GM18858 (cell line): ENCODE data around the gene CHAF1A.

ENCODE experiments used
- ATAC-seq: cut with Tn5 transposase; IDR thresholded peaks from one replicate; pipeline ENCODE4 v1.9.1; 2021; ENCODE audit not compliant: unreplicated experiment

The CHAF1A gene

DNA sequence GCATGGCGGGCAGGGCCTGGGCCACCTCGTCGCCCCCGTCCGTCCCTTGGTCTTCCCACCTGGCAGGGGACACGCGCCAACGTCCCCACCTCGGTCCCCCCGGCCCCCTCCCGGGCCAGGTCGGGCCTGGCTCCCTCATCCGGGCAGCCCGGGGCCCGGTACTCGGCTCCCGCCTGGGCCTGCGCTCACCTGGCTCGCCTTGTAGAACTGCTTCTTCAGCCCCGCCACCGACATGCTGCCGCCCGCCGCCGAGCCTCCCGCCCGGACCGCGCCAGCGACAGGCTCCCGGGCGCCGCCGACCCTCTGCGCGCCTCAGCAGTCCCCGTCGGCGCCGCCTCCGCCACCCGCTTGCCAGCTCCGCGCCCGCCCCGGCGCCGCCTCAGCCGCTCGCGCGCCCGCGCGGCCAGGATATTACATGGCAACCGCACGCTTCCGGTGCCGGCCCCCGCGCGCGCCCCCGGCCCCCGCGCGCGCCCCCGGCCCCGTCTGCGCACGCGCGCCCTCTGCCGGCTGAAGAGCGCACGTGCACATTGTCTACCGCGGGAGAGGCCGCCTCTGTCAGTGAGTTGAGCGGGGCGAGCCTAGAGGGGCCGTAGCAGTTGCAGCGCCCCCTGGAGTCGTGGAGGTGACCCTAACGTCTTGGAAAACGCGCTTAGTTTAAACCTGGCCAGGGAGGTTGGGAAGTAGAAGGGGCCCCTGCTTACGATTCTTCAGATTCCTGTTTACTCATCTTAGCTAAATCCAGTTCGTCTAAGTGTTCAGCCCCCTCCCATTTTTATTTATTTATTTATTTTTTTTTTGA is 2.1 kb upstream of the CHAF1A start, which contains the start of gene SH3GL1:
Gene SH3GL1 (minus strand): TSS at position 413 of the 802 bp plus-strand sequence. CDS start 179 bp downstream, at position 234.
- peak; percentile 43 for ATAC-seq

DNA sequence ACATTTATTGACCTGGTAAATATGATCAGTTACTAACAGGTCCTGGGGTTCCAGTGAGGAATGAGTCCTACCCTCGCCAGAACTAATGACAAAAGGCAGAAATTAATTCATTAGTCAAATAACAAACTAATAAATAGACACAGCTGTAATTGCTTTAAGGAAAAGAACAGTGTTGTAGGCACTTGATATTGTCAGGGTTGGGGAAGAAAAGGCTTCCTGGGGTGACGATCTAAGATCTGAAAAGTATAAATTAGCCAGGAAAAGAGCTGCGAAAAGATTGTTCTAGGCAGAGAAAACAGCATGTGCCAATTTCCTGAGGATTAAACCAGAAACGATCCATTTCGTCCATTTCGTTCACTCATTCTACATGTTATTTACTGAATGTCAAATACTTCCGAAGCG is 670 bp upstream of the CHAF1A start:
- ATAC-seq: no peak

DNA sequence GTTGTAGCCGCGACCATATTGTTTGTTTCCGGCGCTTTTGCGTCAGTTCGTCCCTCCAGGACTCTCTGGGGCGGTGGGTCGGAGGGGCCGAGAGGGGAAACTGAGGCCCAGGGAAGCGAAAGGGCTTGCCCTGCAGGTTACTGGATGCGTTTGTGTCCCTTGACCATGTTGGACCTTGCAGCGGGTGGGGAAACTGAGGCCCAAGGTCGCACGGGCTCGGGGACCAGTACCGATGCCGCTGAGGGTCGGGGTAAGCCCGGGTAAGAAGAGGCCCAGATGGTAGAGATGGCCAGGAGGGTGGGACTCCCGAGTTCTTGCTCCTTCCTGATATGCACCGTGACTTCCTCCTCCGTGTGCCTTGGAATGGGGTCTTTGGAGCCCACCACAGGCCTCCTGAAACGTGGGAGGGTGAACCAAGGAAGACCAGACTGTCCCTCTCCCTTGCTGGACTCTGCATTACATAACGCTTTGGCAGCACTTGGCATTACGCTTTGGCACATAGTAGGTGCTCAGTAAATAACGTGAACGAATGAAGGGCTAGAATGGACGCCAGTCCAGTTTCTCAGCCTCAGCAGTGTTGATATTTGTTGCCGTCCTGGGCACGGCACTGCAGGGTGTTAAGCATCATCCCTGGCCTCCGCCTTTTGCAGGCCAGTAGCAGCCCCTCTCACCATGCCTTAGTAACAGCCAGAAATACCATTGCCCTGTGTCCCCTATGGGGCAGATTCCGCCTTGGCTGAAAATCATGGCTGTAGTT is 743 bp downstream of the CHAF1A start:
- ATAC-seq: no peak

DNA sequence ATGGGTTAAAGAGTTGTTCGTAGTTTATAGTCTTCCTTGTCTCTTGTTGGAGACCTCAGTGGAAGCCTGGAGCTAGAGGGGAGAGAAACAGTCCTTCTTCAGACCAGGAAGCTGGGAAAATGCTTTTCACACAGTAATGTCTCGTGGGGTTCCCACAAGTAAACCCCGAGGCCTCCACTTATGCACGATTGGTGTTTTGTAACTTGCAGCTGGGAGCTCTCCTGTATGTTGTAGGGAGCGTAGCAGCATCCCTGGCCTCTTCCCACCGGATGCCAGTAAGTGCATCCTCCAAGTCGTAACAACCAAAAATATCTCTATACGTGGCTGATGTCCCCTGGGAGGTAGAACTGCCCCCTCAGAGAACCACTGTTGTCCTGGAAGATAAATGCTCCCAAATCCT is 3.5 kb downstream of the CHAF1A start:
- ATAC-seq: no peak

DNA sequence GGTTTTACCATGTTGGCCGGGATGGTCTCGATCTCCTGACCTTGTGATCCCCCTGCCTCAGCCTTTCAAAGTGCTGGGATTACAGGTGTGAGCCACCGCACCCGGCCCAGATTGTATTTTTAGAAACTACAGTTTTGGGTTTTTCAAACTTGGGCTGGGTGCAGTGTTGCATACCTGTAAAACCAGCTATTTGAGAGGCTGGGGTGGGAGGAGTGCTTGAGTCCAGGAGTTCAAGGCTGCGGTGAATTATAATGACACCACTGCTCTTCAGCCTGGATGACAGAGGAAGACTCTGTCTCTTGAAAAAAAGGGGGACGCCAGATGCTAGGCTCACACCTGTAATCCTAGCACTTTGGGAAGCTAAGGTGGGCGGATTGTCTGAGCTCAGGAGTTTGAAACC is 4.2 kb downstream of the CHAF1A start:
- no peak for ATAC-seq

DNA sequence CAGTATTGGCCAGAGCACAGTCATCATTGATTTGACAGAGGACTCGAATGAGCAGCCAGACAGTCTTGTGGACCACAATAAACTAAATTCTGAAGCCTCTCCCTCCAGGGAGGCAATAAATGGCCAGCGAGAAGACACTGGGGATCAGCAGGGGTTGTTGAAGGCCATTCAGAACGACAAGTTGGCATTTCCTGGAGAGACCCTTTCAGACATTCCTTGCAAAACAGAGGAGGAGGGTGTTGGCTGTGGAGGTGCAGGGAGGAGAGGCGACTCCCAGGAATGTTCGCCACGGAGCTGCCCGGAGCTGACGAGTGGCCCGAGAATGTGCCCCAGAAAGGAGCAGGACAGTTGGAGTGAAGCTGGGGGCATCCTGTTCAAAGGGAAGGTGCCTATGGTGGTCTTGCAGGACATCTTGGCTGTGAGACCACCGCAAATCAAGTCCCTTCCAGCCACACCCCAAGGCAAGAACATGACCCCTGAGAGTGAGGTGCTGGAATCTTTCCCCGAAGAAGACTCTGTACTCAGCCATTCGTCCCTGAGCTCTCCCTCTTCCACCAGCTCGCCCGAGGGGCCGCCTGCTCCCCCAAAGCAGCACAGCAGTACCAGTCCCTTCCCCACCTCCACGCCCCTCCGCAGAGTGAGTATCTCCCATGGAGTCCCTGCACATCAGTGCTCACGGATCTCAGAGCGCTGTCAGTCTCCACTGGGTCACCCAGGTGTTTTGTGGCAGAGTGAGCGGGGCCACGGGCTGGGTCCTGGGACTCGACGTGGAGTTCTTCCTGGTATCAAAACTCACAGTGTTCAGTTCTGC is 6.9 kb downstream of the CHAF1A start:
- no peak for ATAC-seq

DNA sequence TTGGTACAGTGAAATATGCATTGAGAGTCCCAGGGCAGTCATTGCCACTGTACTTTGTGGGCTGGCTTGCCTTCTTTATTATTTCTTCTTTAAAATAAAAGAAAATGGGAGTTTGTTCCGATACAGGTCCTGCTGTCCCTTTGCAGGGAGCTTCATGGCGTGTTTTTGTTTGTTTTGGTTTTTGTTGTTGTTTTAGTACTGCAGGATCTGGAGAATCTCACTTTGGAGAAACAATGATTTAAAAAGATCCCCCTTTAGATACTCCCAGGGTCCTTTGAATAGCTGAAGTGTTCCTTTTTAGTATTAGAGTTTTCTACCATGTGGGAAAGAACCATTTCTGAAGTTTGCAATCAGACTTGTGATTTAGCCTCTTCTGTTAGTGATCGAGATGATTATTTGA is 11.1 kb downstream of the CHAF1A start:
- no peak for ATAC-seq

DNA sequence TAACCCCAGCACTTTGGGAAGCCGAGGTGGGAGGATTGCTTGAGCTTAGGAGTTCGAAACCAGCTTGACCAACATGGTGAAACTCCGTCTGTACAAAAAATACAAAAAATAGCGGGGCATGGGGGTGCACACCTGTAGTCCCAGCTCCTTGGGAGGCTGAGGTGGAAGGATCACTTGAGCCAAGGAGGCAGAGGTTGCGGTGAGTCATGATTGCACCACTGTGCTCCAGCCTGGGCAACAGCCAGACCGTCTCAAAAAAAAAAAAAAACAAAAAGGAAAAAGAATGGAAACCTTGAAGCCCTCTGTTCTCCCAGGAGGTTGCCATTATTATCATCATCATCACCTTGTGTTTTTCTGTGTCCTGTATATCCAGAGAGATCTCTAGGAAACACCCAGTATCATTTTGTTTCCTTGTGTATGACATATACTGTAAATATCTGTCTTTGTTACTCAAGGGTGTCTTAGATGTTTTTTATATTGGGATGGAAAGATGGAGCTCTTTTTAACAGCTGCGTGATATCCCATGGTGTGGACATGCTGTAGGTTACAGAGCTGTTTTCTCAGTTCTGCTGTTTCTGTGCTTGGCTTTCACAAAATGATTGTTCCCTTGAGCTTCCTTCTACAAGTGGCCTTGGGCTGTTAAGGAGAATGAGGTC is 11.8 kb downstream of the CHAF1A start:
- no peak for ATAC-seq

DNA sequence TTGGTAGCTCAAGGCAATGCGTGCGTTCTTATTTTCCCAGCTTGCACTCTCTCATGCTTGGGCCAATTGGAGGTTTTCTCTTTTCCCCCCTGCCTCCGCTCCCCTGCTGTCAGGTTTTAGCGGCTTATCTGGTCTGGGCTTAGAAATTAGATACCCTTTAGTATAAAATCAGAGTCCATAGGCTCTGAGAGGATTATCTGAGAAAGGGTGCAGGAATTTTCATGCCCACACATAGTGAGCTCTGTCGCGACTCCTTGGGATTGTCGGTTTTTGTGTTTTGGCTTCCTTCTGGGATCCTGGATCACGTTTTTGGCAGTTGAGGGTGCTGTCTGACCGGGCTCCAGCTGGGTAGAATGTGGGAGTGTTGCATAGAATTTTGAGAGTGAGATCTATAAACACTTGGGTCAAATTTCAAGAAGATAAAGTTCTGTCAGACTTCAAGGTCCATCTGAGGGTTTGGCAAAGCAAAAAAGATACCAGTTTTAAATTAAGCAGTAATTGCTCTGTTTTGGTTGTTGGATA is 12.4 kb downstream of the CHAF1A start:
- no peak for ATAC-seq

DNA sequence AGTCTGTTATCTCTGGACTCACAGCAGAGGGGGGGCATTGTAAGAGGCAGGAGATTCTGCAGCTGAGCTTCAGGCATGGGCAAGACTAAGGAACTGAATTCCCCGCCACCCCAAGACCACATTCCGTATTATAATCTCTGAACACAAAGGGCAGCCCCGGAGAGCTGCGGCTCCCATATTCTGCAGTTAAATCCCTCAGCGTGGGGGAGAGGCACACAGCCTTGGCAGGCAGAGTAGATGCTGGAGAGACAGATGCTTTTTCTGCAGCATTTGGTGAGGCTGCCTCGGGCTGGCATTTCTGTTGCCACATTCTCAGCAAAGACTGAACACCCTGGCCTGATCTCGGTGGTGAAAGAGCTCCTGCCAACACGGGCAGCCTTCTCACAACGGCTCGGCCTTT is 12.9 kb downstream of the CHAF1A start:
- ATAC-seq: no peak

DNA sequence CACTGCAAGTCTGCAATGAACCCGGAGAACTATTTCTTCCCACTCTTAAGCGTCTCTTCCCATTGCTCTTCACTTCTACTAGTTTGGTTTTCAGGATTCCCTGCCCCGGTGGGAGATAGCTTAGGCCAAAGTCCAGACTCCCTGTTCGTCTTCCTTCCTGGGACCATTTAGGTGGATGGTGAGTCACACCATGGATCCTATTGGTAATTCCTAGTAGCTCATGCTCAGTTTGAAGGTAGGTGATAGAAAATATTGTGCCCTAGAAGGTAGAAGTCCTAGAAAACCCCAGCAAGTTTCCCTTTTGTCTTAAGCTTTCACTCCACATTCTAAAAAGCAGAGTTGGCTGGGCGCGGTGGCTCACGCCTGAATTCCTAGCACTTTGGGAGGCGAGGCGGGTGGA is 13.8 kb downstream of the CHAF1A start:
- ATAC-seq: no peak

DNA sequence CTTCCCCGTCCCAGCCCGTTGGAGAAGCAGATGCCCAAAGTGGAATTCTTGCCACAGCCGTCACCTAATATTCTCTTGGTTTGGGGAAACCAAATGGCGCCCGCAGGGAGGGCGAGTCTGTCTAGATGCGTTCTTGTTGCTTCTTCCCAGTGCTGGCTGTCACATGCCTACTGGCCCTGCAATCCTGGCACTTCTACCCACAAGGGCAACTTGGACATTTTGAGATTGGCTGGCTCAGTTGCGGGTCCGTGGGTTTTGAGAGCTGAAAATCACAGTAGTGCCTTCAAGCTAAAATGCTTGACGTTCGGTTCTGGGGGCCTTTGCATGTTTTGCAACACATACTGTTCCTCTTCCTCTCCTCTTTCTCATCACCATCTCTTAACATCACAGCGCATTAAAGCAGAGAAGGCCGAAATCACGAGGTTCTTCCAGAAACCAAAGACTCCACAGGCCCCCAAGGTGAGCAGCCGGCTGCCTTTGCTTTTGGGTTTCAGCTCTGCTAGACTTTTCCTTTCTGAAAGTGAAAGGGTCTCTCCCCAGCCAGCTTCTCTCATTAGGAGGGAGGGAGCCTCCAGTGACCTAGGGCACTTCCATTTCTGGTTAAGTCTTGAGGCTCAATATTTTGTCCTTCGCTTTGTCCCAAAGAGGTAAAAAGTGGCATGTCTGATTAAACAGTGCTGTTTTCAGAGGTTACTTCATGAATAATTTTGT is 21.1 kb downstream of the CHAF1A start:
- ATAC-seq: no peak

DNA sequence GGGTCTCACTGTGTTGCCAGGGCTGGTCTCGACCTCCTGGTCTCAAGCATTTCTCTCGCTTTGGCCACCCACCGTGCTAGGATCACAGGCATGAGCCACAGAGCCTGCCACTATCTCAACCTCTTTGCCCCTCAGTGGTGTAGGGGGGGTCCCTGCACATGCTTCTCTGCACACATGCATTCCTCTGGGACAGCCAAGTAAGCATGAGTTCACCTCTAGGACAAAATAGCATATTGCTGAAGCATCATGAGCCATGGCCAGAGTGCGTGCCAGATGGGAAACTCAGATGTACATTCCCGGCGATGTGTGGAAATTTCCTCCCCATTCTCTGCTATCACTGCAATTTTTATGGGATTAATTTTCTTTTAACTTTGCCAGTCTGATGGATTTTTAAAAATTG is 23.1 kb downstream of the CHAF1A start:
- ATAC-seq: no peak

DNA sequence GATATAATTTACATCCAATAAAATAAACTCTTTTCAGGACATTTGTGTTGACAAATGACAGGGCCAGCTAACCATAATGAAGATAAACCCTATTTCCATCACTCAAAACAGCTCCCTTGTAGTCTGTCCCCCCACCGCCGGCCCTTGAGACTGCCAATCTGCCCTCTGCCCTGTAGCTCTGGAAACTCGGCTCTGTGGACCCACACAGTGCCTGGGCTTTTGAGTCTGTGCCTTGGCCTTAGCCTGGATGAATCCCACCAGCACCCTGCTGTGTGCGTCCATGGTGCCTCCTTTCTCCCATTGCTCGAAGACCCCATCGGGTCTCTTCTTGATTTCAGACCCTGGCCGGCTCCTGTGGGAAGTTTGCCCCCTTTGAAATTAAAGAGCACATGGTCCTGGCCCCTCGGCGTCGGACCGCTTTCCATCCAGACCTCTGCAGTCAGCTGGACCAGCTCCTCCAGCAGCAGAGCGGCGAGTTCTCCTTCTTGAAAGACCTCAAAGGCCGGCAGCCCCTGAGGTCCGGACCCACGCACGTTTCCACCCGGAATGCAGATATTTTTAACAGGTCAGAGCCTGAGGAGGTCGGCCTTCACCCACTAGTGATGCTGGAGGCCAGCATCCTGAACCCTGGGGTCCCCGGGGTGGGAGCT is 26.0 kb downstream of the CHAF1A start:
- ATAC-seq: no peak

DNA sequence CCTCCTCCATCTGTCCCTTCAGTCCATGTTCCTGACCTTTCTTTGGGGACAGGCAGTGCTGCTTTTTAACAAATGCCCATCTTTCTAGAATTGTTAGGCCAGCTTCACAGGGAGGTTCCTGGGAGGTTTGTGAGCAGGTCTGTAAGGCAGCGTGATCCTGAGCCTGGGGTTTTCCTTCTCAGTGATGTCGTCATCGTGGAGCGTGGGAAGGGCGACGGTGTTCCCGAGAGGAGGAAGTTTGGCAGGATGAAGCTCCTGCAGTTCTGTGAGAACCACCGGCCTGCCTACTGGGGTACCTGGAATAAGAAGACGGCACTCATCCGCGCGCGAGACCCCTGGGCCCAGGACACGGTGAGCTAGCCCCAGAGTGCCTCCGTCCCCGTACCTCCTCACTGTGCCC is 26.8 kb downstream of the CHAF1A start:
- ATAC-seq: no peak

DNA sequence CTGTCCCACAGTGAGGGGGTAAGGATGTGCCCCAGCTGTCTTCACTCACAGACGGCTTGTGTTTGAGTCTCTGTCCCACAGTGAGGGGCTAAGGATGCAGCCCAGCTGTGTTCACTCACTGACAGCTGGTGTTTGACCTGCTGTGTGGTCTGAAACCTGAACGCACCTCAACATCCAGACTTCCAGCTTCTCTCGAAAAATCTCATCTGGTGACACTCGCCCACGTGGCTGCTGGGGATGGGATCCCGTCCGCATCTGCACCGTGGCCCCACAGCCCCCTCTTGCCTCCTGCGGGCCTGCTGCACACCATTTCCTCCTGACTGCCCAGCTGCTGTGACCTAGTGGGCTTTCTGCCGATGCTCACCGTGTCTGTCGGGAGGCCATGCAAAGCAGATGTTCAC is 27.3 kb downstream of the CHAF1A start:
- ATAC-seq: no peak

DNA sequence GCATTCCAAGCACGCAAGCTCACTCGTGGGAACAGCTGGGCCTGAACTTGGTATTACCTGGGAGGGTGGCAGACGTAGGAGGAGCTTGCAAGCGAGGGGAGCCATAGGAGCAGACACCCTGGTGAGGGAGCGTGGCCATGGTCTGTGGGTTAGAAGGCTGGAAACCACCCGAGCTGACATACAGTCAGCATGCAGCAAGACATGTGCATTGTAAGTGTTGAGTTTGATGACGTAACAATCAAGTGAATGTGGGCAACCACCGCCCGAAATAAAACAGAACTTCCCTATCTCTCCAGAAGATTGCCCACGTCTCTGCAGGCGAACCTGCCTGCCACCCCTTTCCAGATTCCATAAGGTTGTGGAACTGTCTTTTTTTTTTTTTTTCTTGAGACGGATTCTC is 28.3 kb downstream of the CHAF1A start:
- ATAC-seq: no peak

DNA sequence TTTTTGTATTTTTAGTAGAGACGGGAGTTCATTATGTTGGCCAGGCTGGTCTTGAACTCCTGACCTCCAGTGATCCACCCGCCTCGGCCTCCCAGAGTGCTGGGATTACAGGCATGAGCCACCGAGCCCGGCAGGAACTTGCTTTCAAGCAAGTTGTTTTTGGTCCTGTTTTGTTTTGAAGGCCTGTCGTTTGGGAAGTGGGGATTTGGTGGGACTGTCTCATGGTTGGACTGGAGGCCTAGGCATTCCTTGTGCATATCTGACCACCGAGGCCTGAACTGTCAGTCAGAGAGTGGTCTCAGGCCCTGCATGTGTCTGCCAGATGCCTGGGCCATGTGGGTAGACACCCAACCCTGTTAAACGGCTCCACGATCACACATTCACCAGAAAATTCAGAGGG is 28.9 kb downstream of the CHAF1A start:
- no peak for ATAC-seq

DNA sequence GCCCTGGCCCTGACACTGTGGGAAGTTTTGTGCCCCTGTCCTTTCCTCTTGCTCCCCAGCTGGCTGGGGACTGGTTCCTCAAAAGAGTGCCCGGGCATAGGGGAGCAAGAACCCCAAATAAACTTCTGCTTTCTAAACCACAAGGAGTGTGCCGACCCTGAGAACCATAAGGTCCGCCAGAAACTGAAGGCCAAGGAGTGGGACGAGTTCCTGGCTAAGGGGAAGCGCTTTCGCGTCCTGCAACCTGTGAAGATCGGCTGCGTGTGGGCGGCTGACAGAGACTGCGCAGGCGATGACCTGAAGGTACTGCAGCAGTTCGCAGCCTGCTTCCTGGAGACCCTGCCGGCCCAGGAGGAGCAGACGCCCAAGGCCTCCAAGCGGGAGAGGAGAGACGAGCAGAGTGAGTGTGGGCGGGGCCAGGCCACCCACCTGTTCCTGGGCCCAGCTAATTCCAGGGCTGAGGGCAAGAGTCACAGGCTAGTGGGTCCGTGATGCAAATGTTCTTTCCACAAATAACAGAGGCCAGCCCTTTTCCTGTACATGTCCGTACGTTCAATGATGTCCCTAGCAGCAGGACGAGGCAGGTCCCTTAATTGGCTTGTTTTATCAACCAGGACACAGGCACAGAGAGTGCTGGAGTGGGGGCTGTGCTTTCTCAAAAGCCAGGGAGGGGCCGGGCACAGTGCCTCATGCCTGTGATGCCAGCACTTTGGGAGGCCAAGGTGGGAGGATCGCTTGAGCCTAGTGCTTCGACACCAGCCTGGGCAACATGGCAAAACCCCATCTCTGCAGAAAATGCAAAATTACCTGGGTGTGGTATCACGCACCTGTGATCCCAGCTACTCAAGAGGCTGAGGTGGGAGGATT is 29.6 kb downstream of the CHAF1A start:
- ATAC-seq: no peak
